ENCODE results near the gene ZXDC. TPM values are rescaled to one million over a fixed set of nuclear protein-coding genes. Genes with fewer than 3 reads are reported as not detected.

Gene ZXDC
- total RNA-seq, 1 experiment from 2014 or later: 42.2 TPM

DNA sequence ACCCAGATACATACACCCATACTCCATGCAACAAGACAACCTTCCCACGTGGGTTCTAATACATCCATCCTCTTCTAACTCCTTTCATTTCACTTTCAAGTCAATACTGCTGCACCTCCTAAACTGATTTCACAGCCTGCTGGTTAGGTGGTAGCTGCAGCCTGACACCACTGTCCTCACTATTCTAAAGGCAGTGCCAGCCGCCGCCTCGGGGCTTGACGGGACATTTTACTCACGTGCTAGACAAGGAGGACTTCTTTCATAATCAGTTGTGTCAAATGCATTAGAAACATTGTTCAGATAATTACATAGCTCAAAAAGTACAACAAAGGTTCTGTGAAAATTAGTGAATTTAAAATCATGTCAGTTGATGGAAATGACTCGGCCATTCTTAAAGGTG is 35.6 kb upstream of the ZXDC start:
- DNase-seq (ENCODE audit: low spot score): no peak

DNA sequence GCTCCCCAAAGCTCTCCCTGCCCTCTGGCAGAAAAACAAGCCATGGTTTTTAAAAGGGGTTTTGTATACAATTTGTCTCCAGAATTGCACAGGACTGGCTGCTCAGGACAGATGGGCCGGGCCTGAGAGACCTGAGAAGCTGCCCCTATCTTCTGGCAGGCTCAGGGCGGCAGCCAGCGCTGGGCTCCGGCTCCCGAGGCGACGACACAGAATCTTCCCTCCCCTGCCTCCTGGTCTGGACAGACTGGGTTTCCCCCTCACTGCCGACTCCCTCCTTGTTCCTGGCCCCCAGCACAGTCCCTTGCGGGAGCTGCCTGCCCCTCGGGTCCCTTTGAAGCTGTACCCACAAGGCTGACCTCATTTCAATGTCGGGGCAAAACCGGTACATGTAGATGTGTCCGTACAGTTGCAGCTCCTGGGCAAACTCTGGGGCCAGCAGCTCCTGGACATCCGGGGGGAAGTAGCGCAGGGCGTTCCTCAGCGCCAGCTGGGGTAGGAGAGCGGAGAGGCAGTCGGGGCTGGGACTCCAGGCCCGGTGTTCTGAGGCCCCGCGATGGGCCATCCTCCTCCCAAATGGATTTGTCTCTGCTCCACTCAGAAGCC is 34.7 kb upstream of the ZXDC start:
- no peak for DNase-seq (ENCODE audit: low spot score)

DNA sequence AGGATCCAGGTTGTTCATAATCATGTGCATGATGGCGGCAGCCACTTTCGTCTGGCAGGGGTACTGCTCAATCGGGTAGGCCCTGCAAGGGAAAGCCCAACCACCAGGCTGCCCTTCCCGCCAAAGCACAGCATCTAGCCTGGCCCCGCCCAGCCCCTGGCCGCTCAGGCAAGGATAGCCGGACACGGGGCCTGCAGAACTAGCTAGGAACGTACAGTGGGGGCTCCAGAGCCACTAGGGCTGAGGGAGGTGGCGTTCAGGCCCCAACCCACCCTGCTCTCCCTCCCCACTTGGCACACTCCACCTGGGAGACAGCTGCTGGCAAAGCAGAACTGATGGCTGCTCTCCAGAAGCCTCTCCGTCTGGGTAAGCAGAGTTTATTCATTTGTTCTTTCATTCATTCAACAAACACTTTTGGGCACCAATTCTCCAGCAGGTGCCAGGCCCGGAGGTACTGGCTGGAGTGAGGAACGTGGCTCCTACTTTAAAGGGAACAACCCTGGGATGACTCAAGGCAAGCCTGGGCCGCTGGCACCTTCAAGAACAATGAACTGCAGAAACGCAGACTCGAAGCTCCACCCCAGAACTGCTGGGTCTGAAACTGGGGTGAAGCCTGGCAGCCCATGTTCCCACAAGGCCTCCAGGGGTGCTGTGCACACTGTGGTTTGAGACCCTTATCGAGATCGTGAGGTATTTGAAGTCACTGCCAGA is 34.1 kb upstream of the ZXDC start:
- DNase-seq (ENCODE audit: low spot score): no peak

DNA sequence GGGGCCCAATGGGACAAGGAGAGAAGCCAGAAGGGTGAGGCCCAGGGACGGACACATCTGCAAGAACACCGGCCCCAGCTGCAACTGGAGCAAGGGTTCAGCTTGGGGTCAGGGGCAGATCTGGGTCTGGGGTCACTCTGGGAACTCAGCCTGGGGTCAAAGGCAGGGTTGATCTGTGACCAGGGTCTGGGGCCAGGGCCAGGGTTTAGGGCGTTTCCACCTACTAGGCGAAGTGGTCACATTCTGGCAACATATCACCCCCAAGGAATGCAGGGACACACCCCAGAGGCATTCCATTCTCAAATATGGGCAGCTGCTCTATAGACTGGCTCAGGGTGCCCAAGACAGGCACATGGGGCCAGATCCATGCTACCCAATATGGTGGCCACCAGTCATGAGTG is 32.9 kb upstream of the ZXDC start:
- DNase-seq (ENCODE audit: low spot score): no peak

DNA sequence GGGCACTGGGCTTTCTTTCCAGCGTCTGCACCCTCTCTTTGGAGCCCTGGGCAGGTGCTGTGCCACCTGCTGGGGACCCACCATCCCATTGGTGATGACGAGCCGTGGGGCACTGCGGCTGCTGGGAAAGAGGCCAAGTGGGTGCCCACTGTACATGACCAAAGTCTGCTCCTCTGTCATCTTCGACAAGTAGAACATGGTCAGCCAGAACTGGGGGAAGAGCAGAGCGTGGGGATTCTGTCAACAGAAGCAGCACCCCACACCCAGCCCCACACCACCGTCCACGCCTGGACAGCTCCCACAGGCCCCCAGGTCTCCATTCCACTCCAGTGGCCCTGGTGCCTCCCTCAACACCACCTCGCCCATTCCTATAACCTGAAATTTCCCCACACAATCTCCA is 32.2 kb upstream of the ZXDC start:
- no peak for DNase-seq (ENCODE audit: low spot score)

DNA sequence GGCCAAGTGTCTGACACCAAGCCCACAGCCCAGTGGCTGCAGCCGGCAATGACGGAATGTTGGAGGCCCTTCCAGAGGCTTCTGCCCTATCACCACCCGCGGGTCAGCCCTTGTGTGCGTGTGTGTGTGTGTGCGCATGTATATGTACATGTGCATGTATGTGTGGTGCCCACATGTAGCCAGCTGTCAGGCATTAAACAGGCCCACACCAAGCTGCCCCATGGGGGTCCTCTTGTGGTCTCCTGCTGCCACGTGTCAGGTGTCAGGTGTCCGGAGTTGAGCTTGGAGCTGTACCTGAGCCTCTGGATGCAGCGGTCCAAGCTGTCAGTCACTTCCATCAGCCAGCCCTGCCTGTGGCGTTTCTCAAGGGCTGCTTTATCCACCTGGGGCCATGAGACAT is 28.0 kb upstream of the ZXDC start:
- DNase-seq (ENCODE audit: low spot score): no peak

DNA sequence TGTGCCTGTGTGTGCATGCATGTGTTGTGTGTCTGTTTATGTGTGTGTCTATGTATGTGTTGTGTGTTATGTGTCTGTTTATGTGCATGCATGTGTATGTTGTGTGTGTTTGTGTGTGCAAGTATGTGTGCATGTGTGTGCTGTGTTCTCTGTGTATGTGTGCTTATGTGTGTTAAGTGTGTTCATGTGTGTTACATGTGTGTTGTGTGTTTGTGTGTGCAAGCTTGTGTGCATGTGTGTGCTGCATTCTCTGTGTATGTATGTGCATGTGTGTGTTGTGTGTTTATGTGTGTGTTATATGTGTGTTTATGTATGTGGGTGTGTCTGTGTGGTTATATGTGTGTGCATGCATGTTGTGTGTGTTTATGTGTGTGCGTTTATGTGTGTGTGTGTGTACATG is 27.0 kb upstream of the ZXDC start:
- no peak for DNase-seq (ENCODE audit: low spot score)

DNA sequence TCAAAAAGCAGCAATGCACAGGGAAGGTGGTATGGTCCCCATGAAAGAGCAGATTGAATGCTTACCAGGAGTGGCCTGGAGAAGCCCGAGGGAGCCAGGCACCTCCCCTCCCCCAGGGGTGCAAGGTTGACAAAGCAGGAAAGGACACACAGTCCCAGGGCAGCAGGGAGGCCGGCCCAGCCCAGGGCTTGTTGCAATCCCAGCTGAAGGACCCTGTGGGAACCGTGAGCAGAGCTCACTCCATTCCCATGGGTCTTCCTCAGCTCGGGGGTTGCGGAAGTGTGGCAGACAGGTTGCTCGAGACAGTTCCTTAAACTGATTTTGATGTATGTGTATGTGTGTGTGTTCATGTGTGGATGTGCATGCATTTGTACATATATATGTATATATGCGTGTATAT is 26.0 kb upstream of the ZXDC start:
- no peak for DNase-seq (ENCODE audit: low spot score)

DNA sequence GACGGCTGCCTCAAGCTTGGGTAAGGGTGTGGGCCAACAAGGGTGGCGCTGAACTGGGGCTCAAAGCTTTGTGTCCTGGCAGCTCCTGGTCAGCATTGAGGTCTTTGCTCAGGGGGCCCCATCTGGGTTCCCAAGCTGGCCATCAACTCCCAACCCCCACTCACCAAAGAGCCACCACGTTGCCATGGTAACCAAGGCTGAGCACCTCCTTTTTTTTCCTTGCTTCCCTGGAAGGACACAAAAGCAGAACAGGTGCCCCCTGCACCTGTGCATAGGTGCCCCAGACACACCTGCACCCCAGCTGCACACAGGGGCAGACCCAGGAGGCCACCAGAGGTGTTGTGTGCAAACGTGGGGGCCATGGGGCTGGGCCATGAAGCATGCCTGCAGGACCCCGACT is 25.4 kb upstream of the ZXDC start:
- DNase-seq (ENCODE audit: low spot score): no peak

DNA sequence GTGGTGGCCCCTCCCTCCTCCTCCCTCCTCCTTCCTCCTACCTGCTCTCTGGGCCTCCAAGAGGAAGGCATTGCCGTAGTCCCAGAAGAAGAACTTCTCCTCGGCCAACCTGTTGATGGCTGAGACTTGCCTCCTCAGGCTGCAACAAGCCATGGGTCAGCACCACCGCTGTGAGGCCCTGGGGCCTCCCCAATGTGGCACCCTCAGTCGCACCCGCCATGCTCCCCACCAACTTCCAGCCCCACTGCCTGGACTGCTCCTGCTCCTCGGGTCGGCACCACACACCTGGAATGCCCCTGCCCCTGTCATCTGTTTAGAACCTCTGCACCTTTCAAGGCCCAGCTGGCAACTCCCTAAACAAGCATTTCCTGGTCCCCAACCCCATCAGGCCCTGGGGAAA is 24.3 kb upstream of the ZXDC start:
- no peak for DNase-seq (ENCODE audit: low spot score)

DNA sequence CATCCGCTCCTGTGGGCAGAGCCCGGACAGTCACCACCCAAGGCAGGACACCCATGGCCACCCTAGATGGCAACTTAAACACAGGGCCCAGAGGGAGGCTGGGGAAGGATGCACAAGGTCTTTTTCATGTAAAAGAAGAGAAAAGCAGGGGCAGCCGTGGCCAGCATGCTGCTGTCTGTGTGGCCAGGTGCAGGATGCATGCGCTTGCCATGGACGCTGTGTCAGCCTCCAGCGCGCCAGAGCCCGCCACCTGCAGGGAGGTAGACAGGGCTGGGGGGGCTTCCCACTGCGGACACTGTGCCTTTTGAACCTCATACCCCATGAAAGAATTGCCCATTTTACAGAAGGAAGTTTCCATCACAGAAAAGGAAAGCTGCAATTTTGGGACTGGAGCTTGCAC is 23.7 kb upstream of the ZXDC start:
- DNase-seq (ENCODE audit: low spot score): no peak

DNA sequence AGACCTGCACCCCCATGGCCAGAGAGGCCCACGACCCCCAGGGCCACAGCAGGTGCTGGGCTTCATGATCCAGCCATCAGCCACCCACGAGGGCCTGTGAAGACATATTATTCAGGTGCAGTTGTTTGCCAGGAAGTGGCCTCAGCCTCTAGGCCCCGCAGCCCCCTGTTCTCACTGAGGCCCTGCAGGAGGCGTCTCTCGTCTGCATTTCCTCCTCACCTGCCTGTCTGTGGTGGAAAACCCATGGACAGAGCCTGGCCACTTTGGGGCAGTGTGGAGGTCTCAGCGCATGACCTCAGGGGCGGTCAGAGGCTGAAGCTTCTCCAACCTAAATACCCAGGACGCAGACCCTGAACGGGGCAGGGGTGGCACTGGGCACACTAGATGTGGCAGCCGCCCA is 23.2 kb upstream of the ZXDC start:
- DNase-seq (ENCODE audit: low spot score): no peak

DNA sequence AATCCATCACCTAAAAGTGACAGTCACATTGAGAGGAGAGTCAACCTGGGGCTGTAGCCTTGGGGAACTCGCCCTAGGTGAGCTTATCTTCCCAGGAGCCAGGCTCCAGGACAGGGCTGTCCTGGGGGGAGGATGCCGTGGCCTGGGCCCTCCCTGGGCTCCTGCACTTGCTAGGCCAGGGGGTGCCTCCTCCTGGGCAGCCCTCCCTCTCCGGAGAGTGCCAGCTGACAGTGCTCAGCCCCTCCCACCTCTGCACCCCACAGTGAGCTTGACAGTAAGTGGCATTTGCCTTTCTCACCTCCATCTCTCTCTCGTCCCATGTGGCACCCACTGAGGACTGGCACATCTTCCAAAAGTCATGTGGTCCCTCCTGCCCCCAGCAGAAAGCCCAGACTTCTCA is 22.8 kb upstream of the ZXDC start:
- no peak for DNase-seq (ENCODE audit: low spot score)

DNA sequence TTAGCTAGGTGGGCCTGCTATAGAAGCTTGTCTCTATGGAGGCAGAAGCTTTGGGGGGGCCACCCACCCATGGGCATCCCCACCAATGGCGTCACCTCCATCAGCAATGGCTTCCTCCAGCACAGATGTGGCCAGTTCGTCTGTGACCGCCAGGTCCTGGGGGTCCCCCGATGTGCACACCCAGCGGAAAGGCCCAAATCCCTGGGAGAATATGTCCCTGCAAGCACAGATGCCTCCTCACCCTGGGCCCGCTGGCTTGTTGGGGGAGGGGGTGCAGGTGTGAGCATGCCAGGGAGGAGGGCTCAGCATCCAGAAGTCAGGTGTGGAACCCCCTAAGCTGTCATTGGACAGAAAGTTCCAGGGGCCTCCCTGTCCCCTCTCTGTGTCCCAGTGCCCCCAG is 22.3 kb upstream of the ZXDC start:
- DNase-seq (ENCODE audit: low spot score): no peak

DNA sequence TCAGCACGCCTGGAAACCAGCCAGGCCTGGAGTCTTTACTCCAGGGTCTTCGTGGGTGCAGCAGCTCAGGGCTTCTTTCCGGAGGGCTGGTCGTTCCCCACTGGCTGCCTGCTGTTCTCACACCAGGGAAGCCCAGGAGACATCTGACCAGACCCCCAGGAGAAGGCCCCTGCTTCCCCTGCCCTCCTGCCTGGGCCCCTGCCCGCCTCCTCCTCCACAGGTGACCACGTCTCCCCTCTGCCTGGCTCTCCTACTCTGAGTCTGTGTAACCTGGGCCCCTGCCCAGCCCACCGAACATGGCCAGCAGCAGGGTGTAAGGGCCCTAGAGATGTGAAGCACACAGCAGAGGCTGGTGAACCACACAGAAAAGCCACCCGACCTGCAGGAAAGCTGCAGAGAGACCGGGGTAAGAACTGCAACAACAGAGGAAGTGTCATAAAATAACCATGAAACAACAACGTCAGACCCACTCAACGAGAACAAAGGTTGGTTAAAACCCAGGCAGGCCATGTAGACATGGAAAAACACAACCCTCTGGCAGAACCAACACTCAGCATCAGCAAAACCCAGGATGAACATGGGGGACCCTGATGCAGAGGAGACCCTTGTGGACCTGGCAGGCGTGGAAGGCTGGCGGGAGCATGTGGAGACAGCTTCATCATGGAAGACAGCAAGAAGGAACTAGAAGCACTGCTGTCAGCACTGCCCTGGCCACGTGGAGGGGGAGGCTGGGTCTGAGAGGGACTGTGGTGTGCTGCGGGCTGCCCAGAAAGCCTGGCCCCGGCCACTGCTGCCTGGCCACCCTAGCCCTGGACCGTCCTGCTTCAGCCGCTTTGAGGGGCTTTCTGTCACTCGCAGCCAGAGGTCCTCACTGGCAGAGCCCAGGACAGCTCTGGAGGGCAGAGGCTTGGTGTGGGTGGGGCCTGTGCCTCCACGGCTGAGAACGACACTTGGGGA is 21.5 kb upstream of the ZXDC start:
- no peak for DNase-seq (ENCODE audit: low spot score)

DNA sequence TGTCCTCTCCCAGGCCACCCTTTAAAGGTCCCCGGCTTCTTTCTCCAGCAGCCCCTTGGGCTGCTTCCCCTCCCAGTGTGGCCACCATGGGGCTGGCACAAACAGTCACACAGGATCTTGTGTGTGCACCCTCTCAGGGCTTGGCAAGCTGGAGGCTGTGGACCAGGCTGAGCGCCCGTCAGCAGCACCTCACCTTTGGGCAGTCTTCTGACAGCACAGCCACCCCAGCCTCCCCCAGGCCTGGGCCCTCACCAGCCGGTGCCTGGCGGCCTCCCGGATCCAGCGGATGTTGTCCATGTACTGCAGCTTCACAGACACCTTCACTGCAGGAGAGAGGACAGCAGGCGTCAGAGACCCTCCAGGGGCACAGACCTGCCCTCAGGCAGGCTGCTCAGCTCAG is 20.1 kb upstream of the ZXDC start:
- no peak for DNase-seq (ENCODE audit: low spot score)

DNA sequence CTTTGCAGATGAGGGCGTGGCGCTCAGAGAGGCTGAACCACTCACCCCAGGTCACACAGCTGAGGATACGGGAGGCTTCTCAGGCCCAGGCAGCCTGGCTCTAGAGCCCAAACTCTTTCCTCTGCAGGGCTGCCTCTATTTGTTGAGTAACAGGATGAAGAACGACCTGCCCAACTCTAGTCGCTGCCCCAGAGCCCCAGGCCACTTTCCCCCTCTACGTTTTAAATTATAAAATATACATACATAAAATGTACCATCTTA is 19.2 kb upstream of the ZXDC start:
- no peak for DNase-seq (ENCODE audit: low spot score)

DNA sequence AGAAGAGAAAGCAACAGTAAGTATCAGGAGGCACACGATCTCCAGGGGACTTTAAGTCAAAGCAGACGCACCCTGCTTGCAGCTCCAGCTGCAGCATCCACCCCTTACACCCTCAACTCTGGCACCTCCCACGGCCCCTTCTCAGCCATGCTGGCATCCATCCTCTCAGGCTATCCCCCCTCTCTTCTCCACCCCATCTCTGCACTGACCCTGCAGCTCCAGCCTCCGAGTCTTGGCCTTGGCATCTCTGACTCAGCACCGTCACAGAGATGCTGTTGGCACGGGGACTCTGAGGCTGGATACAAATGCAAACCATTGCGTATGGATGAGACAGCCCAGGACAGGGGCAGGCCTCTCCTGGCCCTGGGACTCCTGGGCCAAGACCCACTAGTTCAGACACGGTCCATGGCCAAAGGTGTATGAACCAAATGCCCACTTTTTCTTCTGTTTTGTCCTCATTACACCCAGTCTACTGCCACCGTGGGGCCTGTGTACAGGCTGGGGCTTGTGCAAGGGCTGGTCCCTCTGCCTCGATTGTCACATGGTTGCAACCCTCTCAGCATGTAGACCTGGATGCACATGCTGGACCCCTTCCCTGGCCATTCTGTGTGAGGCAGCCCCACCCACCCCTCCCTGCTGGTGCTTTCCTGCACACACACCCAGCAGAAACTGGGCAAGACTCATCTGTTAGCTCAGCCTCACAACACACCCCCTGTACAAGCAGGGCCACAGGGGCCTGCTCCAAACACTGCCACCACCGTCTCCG is 18.7 kb upstream of the ZXDC start:
- DNase-seq (ENCODE audit: low spot score): no peak

DNA sequence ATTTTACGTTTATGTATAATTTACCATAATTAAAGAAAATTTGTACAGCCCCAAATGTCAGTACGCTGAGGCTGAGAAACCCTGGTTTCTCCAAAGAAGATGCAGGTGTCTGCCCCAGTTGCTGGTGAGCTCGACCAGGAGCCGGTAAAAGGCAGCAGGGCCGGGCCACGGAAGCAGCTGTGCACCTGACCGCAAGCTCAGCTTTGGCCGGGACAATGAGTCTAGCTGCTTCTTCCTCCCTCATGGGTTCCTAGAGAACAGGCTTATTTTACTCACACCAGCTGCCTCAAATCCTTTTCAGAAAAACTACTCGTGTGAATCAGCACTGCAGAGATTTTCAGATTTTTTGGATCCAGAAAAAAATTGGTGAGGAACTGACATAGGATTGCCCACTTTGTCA is 18.0 kb upstream of the ZXDC start:
- no peak for DNase-seq (ENCODE audit: low spot score)

DNA sequence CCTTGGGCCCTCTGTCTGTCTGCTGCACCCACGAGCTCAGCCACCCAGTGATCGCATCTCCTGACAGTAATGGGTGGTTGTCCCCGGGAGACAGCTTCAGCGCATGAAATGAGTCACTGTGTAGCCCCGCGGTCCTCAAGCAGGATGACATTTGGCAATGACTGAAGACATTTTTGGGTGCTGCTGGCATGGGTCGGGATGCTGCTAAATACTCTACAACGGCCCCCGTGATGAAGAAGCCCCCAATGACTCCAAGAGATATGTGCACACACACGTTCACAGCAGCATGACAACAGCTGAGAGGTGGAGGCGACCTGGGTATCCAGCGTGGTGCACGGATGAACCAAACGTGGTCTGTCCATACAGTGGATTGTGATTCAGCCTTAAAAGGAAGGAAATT is 17.4 kb upstream of the ZXDC start:
- DNase-seq (ENCODE audit: low spot score): no peak

DNA sequence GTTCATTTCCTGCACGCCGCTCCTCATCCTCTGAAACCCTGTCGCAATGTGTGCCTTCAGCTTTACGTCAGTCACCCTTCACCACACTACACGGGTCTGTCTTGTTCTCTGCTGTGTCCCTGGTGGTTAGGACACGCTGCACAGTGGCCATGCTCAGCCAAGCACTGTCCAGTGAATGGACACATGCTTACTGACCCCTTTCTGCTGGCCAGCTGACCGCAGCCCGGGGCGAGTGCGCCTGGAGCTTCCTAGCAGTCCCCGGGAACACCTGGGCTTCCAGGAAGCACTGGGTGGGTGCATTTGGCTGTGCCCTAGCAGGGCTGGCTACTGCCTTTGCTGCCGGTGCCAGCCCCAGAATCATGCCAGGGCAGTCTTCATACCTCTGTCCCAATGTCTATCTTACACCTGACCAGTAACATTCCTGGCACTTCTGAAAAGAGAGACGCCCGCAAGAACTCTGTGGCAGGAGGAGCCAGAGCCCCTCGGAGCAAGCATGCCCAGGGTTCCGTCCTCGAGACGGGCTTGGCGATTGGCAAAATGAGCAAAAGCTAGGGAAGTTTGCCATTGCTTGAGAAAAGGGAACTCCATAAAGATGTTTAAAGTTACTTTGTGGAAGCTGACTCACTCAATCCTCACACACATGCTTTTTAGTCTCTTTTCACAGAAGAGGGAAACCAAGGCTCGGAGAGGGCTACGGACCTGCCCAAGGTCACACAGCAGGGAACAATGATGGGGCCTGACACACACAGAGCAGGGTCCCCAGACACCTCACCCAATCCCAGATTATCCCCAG is 15.7 kb upstream of the ZXDC start:
- no peak for DNase-seq (ENCODE audit: low spot score)

Measured in HT-29 (cell line).